Breast epithelium (tissue), 4 donors: ENCODE data around the gene KRT28. TPM values are rescaled to one million over a fixed set of nuclear protein-coding genes. Genes with fewer than 3 reads are reported as not detected.
A peak's percentile ranks its signal among the peaks of the same experiment; 100 is the strongest.

Source experiments
- DNase-seq, 2 donors: peaks; one replicate each; pipeline ENCODE4 v3.0.0-alpha.2; 2019; ENCODE audit warnings: low spot score in 2 of 2
- H3K27ac ChIP-seq, 2 donors: fragments of 200-600 bp; sonication (generic) in 1 of 2; one replicate each; pipeline ENCODE4 v1.5.1; 2016 to 2019; ENCODE audit warnings: mild to moderate bottlenecking in 1 of 2
- H3K27me3 ChIP-seq, 2 donors: fragments of 200-600 bp; sonication (generic) in 1 of 2; one replicate each; pipeline versions ENCODE4 v1.5.1 to v1.6.0; 2017 to 2019; ENCODE audit warnings: control low read depth in 1 of 2, mild to moderate bottlenecking in 1 of 2
- H3K36me3 ChIP-seq: fragments of 200-600 bp; one replicate; pipeline ENCODE4 v1.5.1; 2019
- H3K4me1 ChIP-seq, 2 donors: fragments of 200-600 bp; sonication (generic); one replicate each; pipeline ENCODE4 v1.5.1; 2016 to 2019; ENCODE audit warnings: control low read depth in 1 of 2
- H3K4me3 ChIP-seq, 3 donors: fragments of 200-600 bp; sonication (generic); 1 replicate in 2 of 3; 2 replicates in 1 of 3; pipeline ENCODE4 v1.5.1; 2016 to 2019; ENCODE audit warnings: mild to moderate bottlenecking in 3 of 3, moderate library complexity in 2 of 3
- H3K9me3 ChIP-seq, 2 donors: fragments of 200-600 bp; sonication (generic) in 1 of 2; one replicate each; pipeline ENCODE4 v1.5.1; 2016 to 2019; ENCODE audit warnings: control low read depth in 1 of 2
- CTCF ChIP-seq, 3 donors: fragments of 450-650 bp; IDR thresholded peaks; one replicate each; pipeline ENCODE4 v1.5.1; 2016 to 2017; ENCODE audit warnings: antibody characterized with exemption in 3 of 3, mild to moderate bottlenecking in 3 of 3, moderate library complexity in 3 of 3
- POLR2A ChIP-seq: fragments of 450-650 bp; IDR thresholded peaks from one replicate; pipeline ENCODE4 v1.6.1; 2016; ENCODE audit warnings: antibody characterized with exemption, mild to moderate bottlenecking, moderate library complexity
- POLR2AphosphoS5 ChIP-seq, 3 donors: sonication (generic); formaldehyde crosslinking; IDR thresholded peaks; one replicate each; pipeline ENCODE4 v1.6.1; 2017; ENCODE audit warnings: antibody characterized with exemption in 3 of 3
- intact Hi-C: fragments of 100-400 bp; cut with DNase I; formaldehyde crosslinking; loops from one replicate; pipeline ENCODE4 v1.15.1; 2023; ENCODE audit warnings: low total_unique reads
- total RNA-seq, 3 donors: library from RNA; depleted of rRNA; stranded (reverse); fragments of >200 nt; gene quantifications; one replicate each; pipeline ENCODE4 v1.1.0, GENCODE V29; 2016

KRT28 gene
- total RNA-seq, 3 donors from 2014 or later, result not detected

GRCh38 chr17:40803617-40804082 lies 3.9 kb upstream of the KRT28 start:
- Histone ChIP-seq H3K27ac (no peak overlapping the region), H3K4me3 (no peak overlapping the region), H3K9me3 (no peaks in the 10 kb centered on the region), H3K36me3 (no peaks in the 10 kb centered on the region), H3K27me3 (peaks cover 0 to 14% of the 10 kb centered on the region in 2 donors), H3K4me1 (no peaks in the 10 kb centered on the region)
- DNase-seq, result peak; percentile 78 to 89
- peak; percentile 69 to 90 (median 71) for TF ChIP-seq CTCF (IDR thresholded peaks at IDR 0.05)
- no peak for TF ChIP-seq POLR2A
- TF ChIP-seq POLR2AphosphoS5 (IDR thresholded peaks at IDR 0.05), result no peak
- intact Hi-C loops, result no loop called here

DNA sequence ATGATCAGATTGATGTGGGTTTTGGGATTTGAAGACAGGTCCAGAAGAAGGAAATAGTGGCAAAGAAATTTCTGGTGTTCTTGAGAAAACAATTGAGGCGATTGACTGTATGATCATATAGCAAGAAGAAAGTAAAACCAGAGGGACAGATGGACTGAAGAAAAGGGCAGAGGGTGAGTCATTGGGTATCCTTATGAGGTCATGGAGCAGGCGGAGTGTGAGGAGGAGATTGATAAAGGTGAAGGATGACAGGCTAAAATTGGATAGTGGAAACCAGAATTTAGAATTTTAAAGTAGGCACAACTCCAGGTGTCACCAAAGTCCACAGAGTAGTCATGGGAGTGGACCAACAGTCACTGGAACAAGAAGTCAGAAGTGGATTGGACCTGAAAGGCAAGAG lies 1.4 kb upstream of the KRT28 start:
- no peaks in the 10 kb centered on the region for H3K36me3 ChIP-seq
- TF ChIP-seq CTCF (IDR thresholded peaks at IDR 0.05) (no peak), POLR2AphosphoS5 (IDR thresholded peaks at IDR 0.05) (no peak), POLR2A (no peak)
- intact Hi-C loops, result no loop called here
- H3K27ac ChIP-seq, result no peak overlapping the region
- H3K27me3 ChIP-seq, result peaks cover 0 to 8% of the 10 kb centered on the region in 2 donors
- no peaks in the 10 kb centered on the region for H3K4me1 ChIP-seq
- H3K4me3 ChIP-seq, result no peak overlapping the region
- DNase-seq, result no peak
- no peaks in the 10 kb centered on the region for H3K9me3 ChIP-seq

- DNase-seq, result no peak
- Histone ChIP-seq H3K36me3 (no peaks in the 10 kb centered on the region), H3K9me3 (no peaks in the 10 kb centered on the region), H3K4me1 (no peaks in the 10 kb centered on the region), H3K27me3 (peaks cover 0 to 8% of the 10 kb centered on the region in 2 donors), H3K4me3 (no peak overlapping the region), H3K27ac (no peak overlapping the region)
- intact Hi-C loops, result no loop called here
- TF ChIP-seq POLR2AphosphoS5 (IDR thresholded peaks at IDR 0.05), result no peak
- TF ChIP-seq CTCF (IDR thresholded peaks at IDR 0.05), result no peak
- TF ChIP-seq POLR2A, result no peak
Observed at GRCh38 chr17:40800381-40800780, 622 bp upstream of the KRT28 start.

DNA sequence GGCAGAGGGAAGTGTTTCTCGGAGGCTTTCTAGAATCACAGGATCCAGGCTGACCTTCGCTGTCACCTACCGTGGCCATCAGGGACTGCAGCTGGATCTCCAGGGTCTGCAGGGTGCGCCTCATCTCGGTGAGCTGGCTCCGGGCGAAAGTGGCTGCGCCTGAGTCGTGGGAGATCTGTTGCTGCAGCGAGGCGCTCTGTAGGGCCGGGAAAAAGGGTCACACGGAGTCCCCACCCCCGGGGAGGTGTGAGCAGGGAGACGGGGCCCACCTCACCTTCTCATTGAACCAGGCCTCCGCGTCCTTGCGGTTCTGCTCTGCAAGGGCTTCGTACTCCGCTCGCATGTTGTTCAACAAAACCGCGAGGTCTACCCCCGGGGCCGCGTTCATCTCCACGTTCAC lies 2.9 kb downstream of the KRT28 start:
- no peak for DNase-seq
- H3K36me3 ChIP-seq, result no peaks in the 10 kb centered on the region
- H3K27ac ChIP-seq, result no peak overlapping the region
- peaks cover 0 to 8% of the 10 kb centered on the region in 2 donors for H3K27me3 ChIP-seq
- no peak overlapping the region for H3K4me3 ChIP-seq
- no peaks in the 10 kb centered on the region for H3K4me1 ChIP-seq
- H3K9me3 ChIP-seq, result no peaks in the 10 kb centered on the region
- intact Hi-C loops, result no loop called here
- TF ChIP-seq CTCF (IDR thresholded peaks at IDR 0.05) (no peak), POLR2AphosphoS5 (IDR thresholded peaks at IDR 0.05) (no peak), POLR2A (no peak)

DNA sequence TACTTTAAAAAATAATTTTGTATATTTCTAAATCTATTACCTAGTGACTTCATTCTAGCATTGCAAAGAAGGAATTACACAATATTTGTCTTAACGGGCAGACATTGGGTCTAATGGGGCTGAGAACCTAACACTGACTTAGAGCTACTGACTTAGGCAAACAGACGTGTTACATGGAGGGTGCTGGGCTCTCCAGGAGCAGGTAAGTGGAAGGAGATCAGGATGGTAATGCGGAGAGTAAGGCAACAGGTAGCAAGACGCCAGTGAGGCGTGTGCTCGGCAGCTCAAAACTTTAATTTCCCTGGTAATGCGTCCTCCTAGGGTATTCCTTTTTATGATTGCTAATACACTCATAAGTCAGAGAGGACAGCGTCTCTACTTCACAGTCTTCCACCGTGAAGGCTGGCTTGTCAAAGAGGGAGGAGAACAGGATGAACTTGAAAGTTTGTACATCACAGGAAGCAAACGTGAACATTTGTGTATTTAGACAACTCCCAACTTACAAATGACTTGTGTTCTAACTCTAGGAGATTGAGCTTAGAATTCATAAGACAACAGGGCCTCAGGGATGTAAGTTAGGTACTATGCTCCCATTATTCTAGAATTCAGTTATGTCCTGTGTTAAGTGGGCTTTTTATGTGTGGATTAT lies 4.6 kb downstream of the KRT28 start:
- H3K4me1 ChIP-seq, result no peaks in the 10 kb centered on the region
- H3K27ac ChIP-seq, result no peak overlapping the region
- DNase-seq, result no peak
- H3K9me3 ChIP-seq, result no peaks in the 10 kb centered on the region
- no peak overlapping the region for H3K4me3 ChIP-seq
- peaks cover 0 to 8% of the 10 kb centered on the region in 2 donors for H3K27me3 ChIP-seq
- H3K36me3 ChIP-seq, result no peaks in the 10 kb centered on the region
- TF ChIP-seq POLR2AphosphoS5 (IDR thresholded peaks at IDR 0.05), result no peak
- no peak for TF ChIP-seq CTCF (IDR thresholded peaks at IDR 0.05)
- TF ChIP-seq POLR2A, result no peak
- intact Hi-C loops, result no loop called here
